GM12878 (cell line): ENCODE data around the gene KLF7.

Experiments used
- CHD4 ChIP-seq: fragments of 200-600 bp; sonication (generic); IDR thresholded peaks from 2 replicates; pipeline ENCODE4 v1.6.1; 2016; ENCODE audit warnings: mild to moderate bottlenecking
- EZH2 ChIP-seq: IDR thresholded peaks from 2 replicates; pipeline ENCODE4 v1.6.1; 2012; ENCODE audit warnings: low read depth, mild to moderate bottlenecking, control low read depth, inconsistent platforms, low read length, borderline replicate concordance; ENCODE audit not compliant: control insufficient read depth
- POLR2A ChIP-seq: IDR thresholded peaks from 2 replicates; pipeline ENCODE4 v1.6.1; 2011; ENCODE audit warnings: low read depth, mild to moderate bottlenecking, low read length
- RAD21 ChIP-seq: IDR thresholded peaks from 2 replicates; pipeline ENCODE4 v1.6.1; 2011; ENCODE audit warnings: mild to moderate bottlenecking, low read depth, low read length, moderate library complexity; ENCODE audit not compliant: insufficient read depth
- RAD51 ChIP-seq: fragments of 450-650 bp; IDR thresholded peaks from 2 replicates; pipeline ENCODE4 v1.6.1; 2016; ENCODE audit warnings: moderate library complexity, mild to moderate bottlenecking, inconsistent platforms
- SIN3A ChIP-seq: IDR thresholded peaks from 2 replicates; pipeline ENCODE4 v1.6.1; 2012; ENCODE audit warnings: low read depth, low read length, improper control_type of control experiment
- SMARCA5 ChIP-seq: fragments of 450-650 bp; IDR thresholded peaks from 2 replicates; pipeline ENCODE4 v1.6.1; 2017; ENCODE audit warnings: mild to moderate bottlenecking
- SMC3 ChIP-seq: IDR thresholded peaks from 2 replicates; pipeline ENCODE4 v1.6.1; 2011; ENCODE audit warnings: low read length, improper control_type of control experiment, borderline replicate concordance
- SUZ12 ChIP-seq: fragments of 200-600 bp; sonication (generic); IDR thresholded peaks from one replicate; pipeline ENCODE4 v1.6.1; 2018; ENCODE audit warnings: antibody characterized with exemption, mild to moderate bottlenecking; ENCODE audit not compliant: unreplicated experiment
- TAF1 ChIP-seq: IDR thresholded peaks from 2 replicates; pipeline ENCODE4 v1.6.1; 2011; ENCODE audit warnings: mild to moderate bottlenecking, low read depth, low read length, borderline replicate concordance
- TBL1XR1 ChIP-seq: IDR thresholded peaks from 2 replicates; pipeline ENCODE4 v1.6.1; 2012; ENCODE audit warnings: low read depth, low read length, improper control_type of control experiment
- TF ChIP-seq, protein P1 (sequence below), 3 experiments: IDR thresholded peaks in 2 of 3; conservative IDR thresholded peaks in 1 of 3; 2 replicates each; pipeline ENCODE4 v1.5.1; 2011; ENCODE audit warnings: low read depth in 3 of 3, low read length in 3 of 3, mild to moderate bottlenecking in 3 of 3, control low read depth in 2 of 3, moderate library complexity in 2 of 3, inconsistent platforms in 1 of 3, mixed read lengths in 1 of 3; ENCODE audit not compliant: control insufficient read depth in 2 of 3, insufficient read depth in 1 of 3; ENCODE audit errors: extremely low read depth in 1 of 3
- TF ChIP-seq, protein P2 (sequence below): fragments of 450-650 bp; IDR thresholded peaks from 2 replicates; pipeline ENCODE4 v1.6.1; 2016; ENCODE audit warnings: mild to moderate bottlenecking
- TF ChIP-seq, protein P3 (sequence below): IDR thresholded peaks from 2 replicates; pipeline ENCODE4 v1.6.1; 2012; ENCODE audit warnings: mild to moderate bottlenecking, low read depth, low read length

GRCh38 chr2:207205173-207205957, 39.6 kb upstream of the KLF7 start:
- TF ChIP-seq RAD51 (no peak), EZH2 (no peak), CHD4 (no peak), TAF1 (no peak), SMC3 (no peak), POLR2A (no peak), RAD21 (no peak), SMARCA5 (no peak), SIN3A (no peak), SUZ12 (no peak), TBL1XR1 (no peak)
- TF ChIP-seq, protein P1, sequence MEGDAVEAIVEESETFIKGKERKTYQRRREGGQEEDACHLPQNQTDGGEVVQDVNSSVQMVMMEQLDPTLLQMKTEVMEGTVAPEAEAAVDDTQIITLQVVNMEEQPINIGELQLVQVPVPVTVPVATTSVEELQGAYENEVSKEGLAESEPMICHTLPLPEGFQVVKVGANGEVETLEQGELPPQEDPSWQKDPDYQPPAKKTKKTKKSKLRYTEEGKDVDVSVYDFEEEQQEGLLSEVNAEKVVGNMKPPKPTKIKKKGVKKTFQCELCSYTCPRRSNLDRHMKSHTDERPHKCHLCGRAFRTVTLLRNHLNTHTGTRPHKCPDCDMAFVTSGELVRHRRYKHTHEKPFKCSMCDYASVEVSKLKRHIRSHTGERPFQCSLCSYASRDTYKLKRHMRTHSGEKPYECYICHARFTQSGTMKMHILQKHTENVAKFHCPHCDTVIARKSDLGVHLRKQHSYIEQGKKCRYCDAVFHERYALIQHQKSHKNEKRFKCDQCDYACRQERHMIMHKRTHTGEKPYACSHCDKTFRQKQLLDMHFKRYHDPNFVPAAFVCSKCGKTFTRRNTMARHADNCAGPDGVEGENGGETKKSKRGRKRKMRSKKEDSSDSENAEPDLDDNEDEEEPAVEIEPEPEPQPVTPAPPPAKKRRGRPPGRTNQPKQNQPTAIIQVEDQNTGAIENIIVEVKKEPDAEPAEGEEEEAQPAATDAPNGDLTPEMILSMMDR (IDR thresholded peaks at IDR 0.05 in 2 of 3, conservative IDR thresholded peaks at IDR 0.05 in 1 of 3; ENCODE audit: control insufficient read depth in 2 of 3, extremely low read depth in 1 of 3, insufficient read depth in 1 of 3, low read depth in 3 of 3, low read length in 3 of 3), result no peak
- TF ChIP-seq, protein P2, sequence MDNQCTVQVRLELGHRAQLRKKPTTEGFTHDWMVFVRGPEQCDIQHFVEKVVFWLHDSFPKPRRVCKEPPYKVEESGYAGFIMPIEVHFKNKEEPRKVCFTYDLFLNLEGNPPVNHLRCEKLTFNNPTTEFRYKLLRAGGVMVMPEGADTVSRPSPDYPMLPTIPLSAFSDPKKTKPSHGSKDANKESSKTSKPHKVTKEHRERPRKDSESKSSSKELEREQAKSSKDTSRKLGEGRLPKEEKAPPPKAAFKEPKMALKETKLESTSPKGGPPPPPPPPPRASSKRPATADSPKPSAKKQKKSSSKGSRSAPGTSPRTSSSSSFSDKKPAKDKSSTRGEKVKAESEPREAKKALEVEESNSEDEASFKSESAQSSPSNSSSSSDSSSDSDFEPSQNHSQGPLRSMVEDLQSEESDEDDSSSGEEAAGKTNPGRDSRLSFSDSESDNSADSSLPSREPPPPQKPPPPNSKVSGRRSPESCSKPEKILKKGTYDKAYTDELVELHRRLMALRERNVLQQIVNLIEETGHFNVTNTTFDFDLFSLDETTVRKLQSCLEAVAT, result no peak
- TF ChIP-seq, protein P3, sequence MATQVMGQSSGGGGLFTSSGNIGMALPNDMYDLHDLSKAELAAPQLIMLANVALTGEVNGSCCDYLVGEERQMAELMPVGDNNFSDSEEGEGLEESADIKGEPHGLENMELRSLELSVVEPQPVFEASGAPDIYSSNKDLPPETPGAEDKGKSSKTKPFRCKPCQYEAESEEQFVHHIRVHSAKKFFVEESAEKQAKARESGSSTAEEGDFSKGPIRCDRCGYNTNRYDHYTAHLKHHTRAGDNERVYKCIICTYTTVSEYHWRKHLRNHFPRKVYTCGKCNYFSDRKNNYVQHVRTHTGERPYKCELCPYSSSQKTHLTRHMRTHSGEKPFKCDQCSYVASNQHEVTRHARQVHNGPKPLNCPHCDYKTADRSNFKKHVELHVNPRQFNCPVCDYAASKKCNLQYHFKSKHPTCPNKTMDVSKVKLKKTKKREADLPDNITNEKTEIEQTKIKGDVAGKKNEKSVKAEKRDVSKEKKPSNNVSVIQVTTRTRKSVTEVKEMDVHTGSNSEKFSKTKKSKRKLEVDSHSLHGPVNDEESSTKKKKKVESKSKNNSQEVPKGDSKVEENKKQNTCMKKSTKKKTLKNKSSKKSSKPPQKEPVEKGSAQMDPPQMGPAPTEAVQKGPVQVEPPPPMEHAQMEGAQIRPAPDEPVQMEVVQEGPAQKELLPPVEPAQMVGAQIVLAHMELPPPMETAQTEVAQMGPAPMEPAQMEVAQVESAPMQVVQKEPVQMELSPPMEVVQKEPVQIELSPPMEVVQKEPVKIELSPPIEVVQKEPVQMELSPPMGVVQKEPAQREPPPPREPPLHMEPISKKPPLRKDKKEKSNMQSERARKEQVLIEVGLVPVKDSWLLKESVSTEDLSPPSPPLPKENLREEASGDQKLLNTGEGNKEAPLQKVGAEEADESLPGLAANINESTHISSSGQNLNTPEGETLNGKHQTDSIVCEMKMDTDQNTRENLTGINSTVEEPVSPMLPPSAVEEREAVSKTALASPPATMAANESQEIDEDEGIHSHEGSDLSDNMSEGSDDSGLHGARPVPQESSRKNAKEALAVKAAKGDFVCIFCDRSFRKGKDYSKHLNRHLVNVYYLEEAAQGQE, result no peak
